Stimulated activated CD8-positive, alpha-beta memory T cell treated with anti-CD3 and anti-CD28 coated beads, Interleukin-7, amount 100 ng/mL, for 1 hour (primary cell): ENCODE results near the gene MERTK.
"Not testable (repeated sequence)": the region's sequence is repeated elsewhere in the genome, so short reads cannot be mapped to it uniquely, and the experiment has no call there.

ENCODE experiments used
- DNase-seq, 2 donors: peaks; one replicate each; pipeline ENCODE4 v3.0.0-alpha.2; 2020; ENCODE audit warnings: low read depth in 2 of 2

MERTK gene

GRCh38 chr2:112045446-112046014 lies 147.1 kb downstream of the MERTK start:
- no peak for DNase-seq

- DNase-seq, result no peak
Observed at GRCh38 chr2:112046231-112046630, 147.8 kb downstream of the MERTK start.

- DNase-seq, result no peak
Observed at GRCh38 chr2:112047537-112048235, 149.3 kb downstream of the MERTK start.

GRCh38 chr2:112048236-112048592 lies 149.8 kb downstream of the MERTK start:
- no peak for DNase-seq

- DNase-seq, result no peak
Observed at GRCh38 chr2:112048887-112049286, 150.5 kb downstream of the MERTK start.

- DNase-seq, result no peak
Observed at GRCh38 chr2:112050316-112050715, 151.9 kb downstream of the MERTK start.

GRCh38 chr2:112053917-112054846 lies 155.8 kb downstream of the MERTK start:
- peak; percentile 90 to 96 for DNase-seq

- peak; percentile 94 to 95 for DNase-seq
Observed at GRCh38 chr2:112054847-112055729, 156.7 kb downstream of the MERTK start, which contains the start of gene TMEM87B. Gene TMEM87B (plus strand): TSS chr2:112055269. CDS start chr2:112055592, 323 bp downstream.

- no peak for DNase-seq
Observed at GRCh38 chr2:112055730-112056625, 157.6 kb downstream of the MERTK start.

GRCh38 chr2:112056626-112056987 lies 158.2 kb downstream of the MERTK start:
- no peak for DNase-seq

GRCh38 chr2:112059671-112060070 lies 161.3 kb downstream of the MERTK start:
- no peak for DNase-seq

- DNase-seq, result no peak
Observed at GRCh38 chr2:112061299-112061698, 162.9 kb downstream of the MERTK start.

- no peak for DNase-seq
Observed at GRCh38 chr2:112061840-112062239, 163.4 kb downstream of the MERTK start.

- DNase-seq, result no peak
Observed at GRCh38 chr2:112062894-112063293, 164.5 kb downstream of the MERTK start.

- no peak for DNase-seq
Observed at GRCh38 chr2:112065486-112065885, 167.1 kb downstream of the MERTK start.

- no peak for DNase-seq
Observed at GRCh38 chr2:112065966-112066365, 167.6 kb downstream of the MERTK start.

GRCh38 chr2:112069794-112070193 lies 171.4 kb downstream of the MERTK start:
- not testable (repeated sequence) for DNase-seq

- no peak for DNase-seq
Observed at GRCh38 chr2:112073875-112074274, 175.5 kb downstream of the MERTK start.

- no peak for DNase-seq
Observed at GRCh38 chr2:112074506-112074905, 176.1 kb downstream of the MERTK start.

- no peak for DNase-seq
Observed at GRCh38 chr2:112075490-112076260, 177.3 kb downstream of the MERTK start.
